NCI-H2227 treated with DMSO at 0.1 percent for 48 hours (cell line): ENCODE data around the gene AIMP1.
"Not testable (repeated sequence)": the region's sequence is repeated elsewhere in the genome, so short reads cannot be mapped to it uniquely, and the experiment has no call there.

Experiments
- DNase-seq: peaks from one replicate; lab custom pipeline; 2025; lab: John Stamatoyannopoulos, UW

The AIMP1 gene

DNA sequence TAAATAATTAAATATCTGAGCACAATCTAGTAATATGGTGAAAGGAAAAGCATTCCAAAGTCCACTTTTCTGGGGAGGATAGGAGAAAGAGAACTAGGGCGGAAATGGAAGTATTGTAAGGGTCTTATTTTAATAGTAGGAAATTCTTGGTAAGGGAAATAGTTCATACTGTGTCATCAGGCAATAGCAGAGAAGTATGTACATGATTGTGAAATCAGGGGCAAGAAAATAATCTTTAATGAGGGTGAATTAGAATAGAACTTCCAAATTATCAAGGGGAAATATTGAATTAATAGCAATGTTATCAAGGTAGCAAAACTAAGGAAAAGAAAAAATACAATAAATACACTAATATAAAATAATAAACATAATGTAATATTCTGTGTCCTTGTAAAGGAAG, 37.4 kb downstream of the AIMP1 start:
- no peak for DNase-seq

DNA sequence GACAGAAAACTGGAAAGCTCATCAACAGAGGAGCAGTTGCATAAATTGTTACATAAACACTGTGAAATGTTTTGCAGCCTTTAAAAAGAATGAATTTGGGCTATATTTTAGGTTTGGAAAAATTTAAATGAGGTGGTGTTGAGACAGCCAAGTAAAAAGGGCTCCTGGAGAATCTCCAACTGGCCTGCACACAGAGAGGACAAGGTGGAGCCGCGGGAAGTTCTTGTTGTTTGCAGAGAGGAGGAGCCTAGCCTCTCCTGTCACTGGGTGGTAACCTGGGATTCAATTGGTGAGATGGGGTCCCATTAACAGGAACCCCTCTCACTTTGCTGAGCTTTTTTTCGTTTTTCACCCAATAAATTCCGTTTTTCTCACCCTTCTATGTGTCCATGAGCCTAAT, 38.8 kb downstream of the AIMP1 start:
- DNase-seq, result no peak

DNA sequence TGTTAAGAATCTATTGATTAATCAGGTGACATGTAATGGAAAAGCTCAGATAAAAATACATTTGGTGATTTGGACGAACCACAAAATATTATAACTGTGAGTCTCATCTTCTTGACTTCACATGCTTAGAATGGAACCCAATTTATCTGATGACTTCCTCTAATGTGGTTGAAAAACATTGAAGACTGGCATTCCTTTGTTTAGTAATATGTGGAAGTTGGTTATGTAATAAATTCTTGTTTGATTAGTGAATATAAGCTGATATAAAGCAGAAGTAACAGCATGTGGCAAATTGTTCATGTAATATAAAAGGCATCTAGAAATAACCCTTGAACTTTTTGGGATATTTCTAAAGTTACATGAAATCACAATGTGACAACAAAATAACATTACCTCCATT, 42.5 kb downstream of the AIMP1 start:
- no peak for DNase-seq

DNA sequence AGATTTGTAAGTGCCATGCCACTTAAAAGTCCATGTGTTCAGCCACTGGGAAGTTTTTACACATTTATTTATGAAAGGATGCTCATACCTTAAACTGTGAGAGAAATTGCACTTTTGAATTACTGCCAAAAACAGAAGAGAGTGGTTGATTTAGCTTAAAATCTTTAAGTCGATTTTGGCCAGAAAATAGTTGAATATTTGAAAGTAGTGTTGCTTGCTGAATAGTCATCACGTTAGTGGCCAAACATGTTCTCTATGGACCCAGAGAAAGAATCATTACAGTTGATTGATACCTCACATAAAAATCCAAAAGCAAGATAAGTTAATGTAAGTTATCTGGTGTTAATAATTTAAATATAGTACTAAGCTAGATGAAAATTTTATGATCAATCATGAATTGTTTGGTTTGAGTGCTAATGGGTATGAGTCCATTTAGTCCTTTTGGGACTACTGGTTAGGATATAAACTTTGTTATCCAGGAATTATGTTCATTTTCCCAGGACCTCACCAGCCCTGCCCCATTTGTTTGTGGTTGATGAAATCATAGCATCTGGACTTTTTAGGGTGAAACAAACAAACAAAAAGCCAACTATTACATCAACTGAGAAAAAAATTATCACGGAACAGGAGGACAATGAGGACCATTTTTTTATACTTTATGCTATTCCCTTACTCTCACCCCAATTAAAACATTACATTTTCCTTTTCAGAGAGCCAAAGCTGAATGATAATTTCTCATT, 45.9 kb downstream of the AIMP1 start:
- DNase-seq, result no peak

- no peak for DNase-seq
Measured at GRCh38 chr4:106364282-106364681, 47.9 kb downstream of the AIMP1 start.

DNA sequence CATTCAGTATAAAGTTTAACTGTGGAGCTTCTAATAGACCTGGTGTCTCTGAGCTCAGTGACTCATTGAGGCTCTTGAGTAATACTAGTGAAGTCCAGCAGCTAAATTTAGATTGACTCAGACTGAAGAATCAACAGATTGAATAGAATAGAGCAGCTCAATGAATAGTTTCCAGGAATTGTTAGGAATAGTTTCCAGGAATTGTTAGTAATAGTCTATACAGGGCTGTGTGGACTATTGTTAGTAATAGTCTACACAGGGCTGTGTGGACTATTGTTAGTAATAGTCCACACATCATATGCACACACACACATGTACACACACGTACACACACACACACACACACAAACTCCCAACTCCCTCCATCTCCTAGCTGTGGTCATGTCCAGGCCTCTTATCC, 49.3 kb downstream of the AIMP1 start:
- no peak for DNase-seq

DNA sequence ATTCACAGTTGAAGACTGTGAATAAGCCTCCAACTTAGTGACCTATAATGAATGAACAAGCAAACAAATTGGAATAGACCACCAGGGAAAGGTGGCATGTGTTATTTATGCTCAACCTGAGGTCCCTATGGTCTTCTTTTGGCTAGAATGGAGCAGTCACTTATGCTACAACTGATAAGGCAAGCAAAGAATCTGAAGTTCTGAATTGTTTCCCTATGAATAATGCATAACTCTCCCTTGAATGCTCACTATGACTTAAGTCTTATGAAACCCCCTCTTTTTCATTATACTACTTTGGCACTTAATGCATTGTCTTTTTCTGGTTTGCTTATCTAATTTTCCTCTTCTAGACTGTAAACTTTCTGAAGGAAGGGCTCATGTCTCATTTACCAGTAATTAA, 49.7 kb downstream of the AIMP1 start:
- no peak for DNase-seq

GRCh38 chr4:106367072-106367471, 50.7 kb downstream of the AIMP1 start:
- no peak for DNase-seq

GRCh38 chr4:106368678-106369077, 52.3 kb downstream of the AIMP1 start, which contains the start of gene GIMD1:
Gene GIMD1 (minus strand): TSS chr4:106368778. CDS start chr4:106367435, 1,343 bp downstream.
- no peak for DNase-seq

- peak; percentile 0 for DNase-seq
Measured at GRCh38 chr4:106369456-106370060, 53.2 kb downstream of the AIMP1 start.

- no peak for DNase-seq
Measured at GRCh38 chr4:106370214-106370613, 53.9 kb downstream of the AIMP1 start.

- no peak for DNase-seq
Measured at GRCh38 chr4:106371161-106371560, 54.8 kb downstream of the AIMP1 start.

- no peak for DNase-seq
Measured at GRCh38 chr4:106373026-106373425, 56.7 kb downstream of the AIMP1 start.

DNA sequence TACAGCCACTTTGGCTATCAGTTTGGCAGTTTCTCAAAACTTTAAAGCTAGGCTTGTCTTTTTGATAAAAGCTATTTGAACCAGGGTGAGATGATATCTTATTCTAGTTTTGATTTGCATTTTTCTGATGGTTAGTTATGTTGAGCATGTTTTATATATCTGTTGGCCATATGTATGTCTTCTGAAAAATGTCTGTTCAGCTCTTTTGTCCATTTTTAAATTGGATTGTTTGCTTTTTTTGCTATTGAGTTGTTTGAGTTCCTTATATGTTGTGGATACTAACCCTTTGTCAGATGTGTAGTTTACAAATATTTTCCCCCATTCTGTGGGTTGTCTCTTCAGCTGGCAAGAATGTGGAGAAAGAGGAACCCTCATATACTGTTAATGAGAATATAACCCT, 63.8 kb downstream of the AIMP1 start:
- DNase-seq, result no peak

GRCh38 chr4:106384878-106385277, 68.5 kb downstream of the AIMP1 start:
- DNase-seq, result no peak

DNA sequence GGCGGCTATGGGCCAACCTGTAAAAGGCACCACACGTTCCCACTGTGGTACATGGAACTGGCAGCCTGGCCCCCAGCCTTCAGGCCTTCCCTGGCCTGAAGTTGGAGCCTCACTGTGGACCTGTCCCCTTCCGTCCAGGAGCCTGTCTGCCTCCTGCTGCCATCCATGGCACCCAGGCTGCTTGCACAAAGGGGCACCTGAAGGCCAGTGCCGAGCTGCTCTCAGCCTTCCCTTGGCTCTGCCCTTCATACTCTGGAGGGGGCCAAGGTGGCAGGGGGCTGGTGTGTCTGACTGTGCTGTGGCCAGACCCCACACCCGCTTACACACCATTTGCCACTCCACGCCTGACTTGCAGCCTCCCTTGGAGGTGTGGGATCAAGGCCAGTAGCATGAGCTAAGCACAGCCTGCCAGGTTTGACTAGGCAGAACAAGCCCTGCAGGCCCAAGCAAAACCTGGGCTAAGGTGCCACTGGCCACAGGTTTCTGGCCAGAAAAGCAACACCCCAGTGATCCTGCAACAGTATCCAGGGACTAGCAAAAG, 69.6 kb downstream of the AIMP1 start:
- DNase-seq, result no peak

GRCh38 chr4:106395582-106395981, 79.2 kb downstream of the AIMP1 start:
- no peak for DNase-seq

GRCh38 chr4:106398898-106399297, 82.5 kb downstream of the AIMP1 start:
- not testable (repeated sequence) for DNase-seq
